22Rv1 (cell line): ENCODE data around the gene BCHE.
"Not testable (repeated sequence)": the region's sequence is repeated elsewhere in the genome, so short reads cannot be mapped to it uniquely, and the experiment has no call there.

Experiments used
- H3K27ac ChIP-seq: fragments of 450-650 bp; 2 replicates; pipeline ENCODE4 v1.5.1; 2017
- CTCF ChIP-seq: fragments of 450-650 bp; IDR thresholded peaks from 2 replicates; pipeline ENCODE4 v1.5.1; 2017; ENCODE audit warnings: mild to moderate bottlenecking
- ZFX ChIP-seq: fragments of 450-650 bp; IDR thresholded peaks from 2 replicates; pipeline ENCODE4 v1.6.1; 2017; ENCODE audit warnings: antibody characterized with exemption, borderline replicate concordance

BCHE gene

GRCh38 chr3:165820671-165821123 is 16.5 kb downstream of the BCHE start:
- H3K27ac ChIP-seq: no peak overlapping the region
- TF ChIP-seq CTCF: no peak
- no peak for TF ChIP-seq ZFX

GRCh38 chr3:165817160-165817709 is 20.0 kb downstream of the BCHE start:
- H3K27ac ChIP-seq: no peak overlapping the region
- TF ChIP-seq ZFX: no peak
- no peak for TF ChIP-seq CTCF

GRCh38 chr3:165816209-165816608 is 21.0 kb downstream of the BCHE start:
- TF ChIP-seq CTCF (no peak), ZFX (no peak)
- no peak overlapping the region for H3K27ac ChIP-seq

- no peak overlapping the region for H3K27ac ChIP-seq
- TF ChIP-seq ZFX (no peak), CTCF (no peak)
Measured at GRCh38 chr3:165815682-165816081, 21.5 kb downstream of the BCHE start.

- no peak for TF ChIP-seq ZFX
- no peak for TF ChIP-seq CTCF
- H3K27ac ChIP-seq: no peak overlapping the region
Measured at GRCh38 chr3:165814380-165814779, 22.8 kb downstream of the BCHE start.

- not testable (repeated sequence) for H3K27ac ChIP-seq
Measured at GRCh38 chr3:165807937-165808336, 29.3 kb downstream of the BCHE start.

- TF ChIP-seq ZFX (no peak), CTCF (no peak)
- H3K27ac ChIP-seq: no peak overlapping the region
Measured at GRCh38 chr3:165805946-165806561, 31.2 kb downstream of the BCHE start.

- no peak overlapping the region for H3K27ac ChIP-seq
- TF ChIP-seq CTCF: no peak
- no peak for TF ChIP-seq ZFX
Measured at GRCh38 chr3:165803471-165803870, 33.8 kb downstream of the BCHE start.
